NCI-H460 (cell line): ENCODE results near the gene TYW3. TPM values are rescaled to one million over a fixed set of nuclear protein-coding genes. Genes with fewer than 3 reads are reported as not detected.

Experiments used
- DNase-seq: peaks from one replicate; pipeline ENCODE4 v3.0.0-alpha.2; 2016; ENCODE audit warnings: low read depth; ENCODE audit errors: extremely low read depth
- total RNA-seq: library from RNA; depleted of rRNA; stranded (reverse); fragments of >200 nt; shearing (Covaris generic); gene quantifications from 2 replicates; pipeline ENCODE4 v1.2.3, GENCODE V29; 2014; rRNA removed

The TYW3 gene
- total RNA-seq, 1 experiment from 2014 or later, result 24.0 TPM

DNA sequence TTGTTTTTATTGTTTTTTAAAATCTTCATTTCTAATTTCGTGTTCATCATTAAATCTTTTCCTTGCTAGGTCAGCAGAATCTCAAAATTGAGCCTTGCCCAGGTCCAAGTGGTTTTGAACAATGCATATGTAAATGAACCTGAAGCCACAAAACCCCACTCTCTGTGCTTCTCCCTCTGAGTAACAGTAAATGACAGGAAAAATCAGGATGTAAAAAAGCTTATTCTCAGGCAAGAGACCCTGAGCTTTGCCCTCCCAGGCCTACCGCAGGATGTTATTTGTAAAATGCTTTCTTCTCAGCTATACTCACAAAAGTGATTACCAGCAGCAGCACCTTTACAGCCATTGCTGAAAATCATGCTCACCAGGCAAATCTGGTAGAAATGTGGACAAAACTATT is 47.6 kb downstream of the TYW3 start:
- DNase-seq, result no peak

DNA sequence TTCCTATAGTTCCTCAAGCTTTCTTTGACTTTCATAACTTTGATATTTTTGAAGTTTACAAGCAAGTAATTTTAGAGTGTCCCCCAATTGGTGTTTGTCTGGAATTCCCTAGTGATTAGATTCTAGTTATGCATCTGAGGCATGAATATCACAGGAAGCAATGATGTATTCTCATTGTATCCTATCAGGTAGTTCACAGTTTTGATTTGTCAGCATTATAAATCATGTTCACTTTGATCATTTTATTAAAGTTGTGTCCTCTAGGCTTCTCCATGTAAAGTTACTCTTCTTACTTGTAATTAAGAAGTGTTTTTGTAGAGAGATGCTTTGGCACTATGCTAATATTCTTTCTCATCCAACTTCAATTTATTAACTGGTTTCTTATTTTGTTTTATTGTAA is 53.0 kb downstream of the TYW3 start:
- no peak for DNase-seq

DNA sequence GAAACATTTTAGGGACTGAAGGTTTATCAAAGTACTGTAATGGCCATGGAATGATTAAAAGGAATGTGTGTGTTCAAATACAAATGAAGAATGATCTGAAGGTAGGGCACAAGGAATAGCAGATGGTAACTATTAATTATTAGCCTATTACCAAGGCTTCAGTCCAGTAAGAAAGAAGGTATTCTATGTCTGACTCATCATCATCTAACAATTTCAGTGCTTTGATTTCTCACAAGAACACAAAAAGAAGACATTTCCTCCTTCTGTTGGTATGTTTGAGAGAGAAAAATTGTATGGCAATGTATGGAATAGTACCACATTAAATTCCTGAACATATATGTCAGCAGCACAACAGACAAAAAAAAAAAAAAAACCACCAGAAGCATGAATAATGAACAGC is 57.5 kb downstream of the TYW3 start:
- DNase-seq, result no peak

DNA sequence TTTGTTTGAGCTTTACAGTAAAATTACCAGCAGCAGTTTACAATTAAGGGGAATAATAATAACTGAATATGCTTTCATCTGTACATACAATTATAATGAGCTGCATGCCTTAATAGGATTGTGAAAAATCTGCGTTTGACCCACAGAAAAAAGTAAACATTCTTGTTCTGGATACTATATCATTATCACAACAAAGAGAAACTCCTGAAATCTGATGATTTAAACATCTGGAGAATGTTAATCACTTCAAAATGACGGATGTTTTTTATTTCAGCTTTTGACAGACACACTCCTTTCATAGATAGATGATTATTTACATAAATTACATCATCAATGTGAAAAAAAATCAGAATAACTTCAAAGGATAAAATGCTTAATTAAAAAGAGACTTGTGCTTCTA is 58.5 kb downstream of the TYW3 start:
- DNase-seq, result no peak

DNA sequence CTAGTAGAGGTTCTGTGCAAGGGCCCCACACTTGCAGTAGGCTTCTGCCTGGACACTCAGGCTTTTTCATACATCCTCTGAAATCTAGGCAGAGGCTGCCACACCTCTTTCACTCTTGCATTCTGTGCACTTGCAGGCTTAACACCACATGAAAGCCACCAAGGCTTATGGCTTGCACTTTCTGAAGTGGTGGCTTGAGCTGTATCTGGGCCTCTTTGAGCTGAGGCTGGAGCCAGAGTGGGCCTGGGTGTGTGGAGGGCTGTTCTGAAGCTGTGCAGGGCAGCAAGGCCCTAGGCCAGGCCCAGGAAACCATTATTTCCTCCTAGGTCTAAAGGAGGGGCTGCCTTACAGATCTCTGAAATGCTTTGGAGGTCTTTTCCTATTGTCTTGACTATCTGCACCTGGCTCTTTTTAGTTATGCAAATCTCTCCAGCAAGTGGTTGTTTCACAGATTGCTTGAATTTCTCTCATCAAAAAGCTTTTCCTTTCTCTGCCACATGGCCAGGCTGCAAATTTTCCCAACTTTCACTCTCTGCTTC is 66.2 kb downstream of the TYW3 start:
- DNase-seq, result no peak

DNA sequence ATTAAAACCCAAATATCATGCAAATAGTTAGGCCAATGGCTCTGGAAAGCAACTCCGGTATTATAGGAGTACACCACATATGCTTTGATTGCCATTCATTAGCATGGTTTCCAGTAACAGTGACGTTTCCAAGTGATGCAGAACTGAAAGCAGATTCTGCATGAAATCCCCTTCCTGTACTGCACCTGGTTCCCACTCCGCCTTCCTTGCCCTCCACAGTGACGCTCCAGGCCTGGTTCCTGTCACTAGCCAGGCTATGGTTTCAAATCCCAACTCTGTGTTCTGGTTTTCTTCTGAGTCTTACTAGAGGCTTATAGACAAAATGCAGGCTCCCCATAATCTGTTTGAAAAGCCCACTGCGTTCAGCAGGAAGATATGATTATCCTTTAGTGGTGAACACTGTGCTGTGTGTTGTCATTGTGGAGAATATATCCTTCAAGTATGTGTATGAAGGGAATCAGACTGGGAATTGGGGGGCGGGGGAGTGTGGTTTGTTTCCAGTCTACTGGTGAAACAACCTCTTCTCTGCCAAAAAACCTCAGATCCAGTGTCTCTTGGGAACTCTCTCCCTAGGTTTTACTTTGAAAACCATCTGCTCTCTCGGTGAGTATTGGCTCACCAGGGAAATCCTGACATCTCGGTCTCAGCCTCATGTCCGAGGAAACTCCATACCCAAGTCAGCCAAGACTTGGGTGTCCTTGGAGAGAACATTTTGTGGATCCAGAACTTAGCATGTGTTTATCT is 78.7 kb downstream of the TYW3 start:
- no peak for DNase-seq

DNA sequence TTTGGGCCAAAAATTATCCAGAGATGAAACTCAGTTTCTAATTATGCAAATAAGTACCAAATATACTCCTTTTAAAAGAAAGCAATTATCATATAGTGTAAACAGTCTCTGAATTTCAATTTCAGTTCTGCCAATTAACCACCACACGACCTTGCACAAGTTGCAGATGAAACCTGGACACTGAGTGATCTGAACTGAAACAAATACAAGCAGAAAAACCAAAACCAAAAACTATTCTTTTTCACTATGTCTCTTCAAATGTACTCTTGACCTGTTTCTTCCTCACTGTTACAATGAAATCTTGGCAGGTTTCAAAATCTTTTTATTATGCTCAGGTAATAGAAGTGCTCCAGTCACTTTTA is 79.2 kb downstream of the TYW3 start:
- no peak for DNase-seq

Other genes starting within 250 kb of the TYW3 start
- not detected in 2 replicates for gene LRRC53, start 220.5 kb upstream of the TYW3 start, total RNA-seq
- gene ERICH3, start 59.4 kb upstream of the TYW3 start, total RNA-seq, result not detected in 2 replicates
- gene CRYZ, start 102 bp upstream of the TYW3 start, total RNA-seq, result 10.0 and 13.3 TPM in 2 replicates